Stimulated activated CD4-positive, alpha-beta T cell treated with anti-CD3 and anti-CD28 coated beads, Interleukin-1b, Interleukin-23, amount 100 ng/mL, for 1 hour (primary cell): ENCODE measurements around the gene EXOC2.

Source experiments
- DNase-seq, 2 donors: peaks; one replicate each; pipeline ENCODE4 v3.0.0-alpha.2; 2020; ENCODE audit warnings: low read depth in 2 of 2

EXOC2 gene

GRCh38 chr6:466564-466963, 226.4 kb downstream of the EXOC2 start:
- no peak for DNase-seq

- DNase-seq: no peak
These were observed 227.2 kb downstream of the EXOC2 start for GRCh38 chr6:465531-466348.

- DNase-seq: no peak
These were observed 236.1 kb downstream of the EXOC2 start for GRCh38 chr6:456887-457286.

- DNase-seq: no peak
These were observed 236.5 kb downstream of the EXOC2 start for GRCh38 chr6:456358-456867.

GRCh38 chr6:455835-456234, 237.1 kb downstream of the EXOC2 start:
- no peak for DNase-seq

- no peak for DNase-seq
These were observed 237.8 kb downstream of the EXOC2 start for GRCh38 chr6:455006-455585.

- no peak for DNase-seq
These were observed 238.6 kb downstream of the EXOC2 start for GRCh38 chr6:454148-454991.

GRCh38 chr6:453152-453551, 239.8 kb downstream of the EXOC2 start:
- DNase-seq: no peak

- DNase-seq: no peak
These were observed 240.5 kb downstream of the EXOC2 start for GRCh38 chr6:452301-453067.

GRCh38 chr6:451847-452246, 241.1 kb downstream of the EXOC2 start:
- no peak for DNase-seq

GRCh38 chr6:451336-451735, 241.6 kb downstream of the EXOC2 start:
- DNase-seq: no peak

GRCh38 chr6:449486-450419, 243.2 kb downstream of the EXOC2 start:
- DNase-seq: no peak

GRCh38 chr6:449057-449430, 243.9 kb downstream of the EXOC2 start:
- DNase-seq: no peak

- DNase-seq: no peak
These were observed 244.5 kb downstream of the EXOC2 start for GRCh38 chr6:448296-449056.

- no peak for DNase-seq
These were observed 245.4 kb downstream of the EXOC2 start for GRCh38 chr6:447381-448165.

- peak; percentile 82 to 87 for DNase-seq
These were observed 246.2 kb downstream of the EXOC2 start for GRCh38 chr6:446418-447366.

GRCh38 chr6:445571-446417, 247.1 kb downstream of the EXOC2 start:
- DNase-seq: no peak
